SKM-1 (cell line): ENCODE data around the gene NCOA1.

ENCODE experiments used
- DNase-seq: peaks from one replicate; lab custom pipeline; 2025; ENCODE audit not compliant: unreplicated experiment; lab: John Stamatoyannopoulos, UW

NCOA1 gene

GRCh38 chr2:24731040-24731439 is 240.0 kb downstream of the NCOA1 start:
- no peak for DNase-seq

- DNase-seq, result no peak
These were observed 240.9 kb downstream of the NCOA1 start for GRCh38 chr2:24731923-24732322.

GRCh38 chr2:24734741-24735140 is 243.7 kb downstream of the NCOA1 start:
- DNase-seq, result no peak

- no peak for DNase-seq
These were observed 248.4 kb downstream of the NCOA1 start for GRCh38 chr2:24739354-24740025.

DNA sequence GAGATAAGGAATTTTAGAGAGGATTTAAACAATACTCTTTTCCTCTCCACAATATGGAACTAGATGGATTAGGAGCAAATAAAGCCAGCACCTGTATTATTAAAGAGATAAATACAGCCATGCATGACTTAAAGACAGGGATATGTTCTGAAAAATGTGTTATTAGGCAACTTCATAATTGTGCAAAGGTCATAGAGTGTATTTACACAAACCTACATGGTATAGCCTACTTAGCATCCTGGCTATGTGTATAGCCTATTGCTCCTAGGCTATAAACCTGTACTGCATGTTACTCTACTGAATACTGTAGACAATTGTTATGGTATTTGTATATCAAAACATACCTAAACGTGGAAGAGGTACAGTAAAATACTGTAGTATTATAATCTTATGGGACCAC is 249.1 kb downstream of the NCOA1 start:
- no peak for DNase-seq

GRCh38 chr2:24742730-24743129 is 251.7 kb downstream of the NCOA1 start:
- DNase-seq, result no peak

- DNase-seq, result no peak
These were observed 252.9 kb downstream of the NCOA1 start for GRCh38 chr2:24743924-24744323.

DNA sequence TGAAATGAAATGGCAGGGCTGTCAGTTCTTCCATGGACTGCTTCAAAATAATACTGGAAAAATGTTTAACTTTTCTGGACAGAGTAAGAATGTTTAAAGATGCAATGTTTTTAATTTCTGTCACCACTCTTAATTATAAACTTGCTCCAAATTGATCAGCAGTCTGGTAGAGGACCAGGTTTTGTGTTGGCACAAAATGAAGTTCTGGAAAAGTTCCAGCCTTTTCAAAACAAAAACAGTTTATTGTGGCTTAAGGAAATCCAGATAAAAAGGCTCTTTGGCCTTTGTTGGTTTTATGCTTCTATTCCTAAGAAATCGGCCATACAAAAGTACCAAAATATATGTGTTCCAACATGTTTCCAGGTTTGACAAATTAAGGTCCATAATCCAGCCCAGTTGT is 253.3 kb downstream of the NCOA1 start:
- no peak for DNase-seq

- DNase-seq, result no peak
These were observed 254.8 kb downstream of the NCOA1 start for GRCh38 chr2:24745825-24746224.

DNA sequence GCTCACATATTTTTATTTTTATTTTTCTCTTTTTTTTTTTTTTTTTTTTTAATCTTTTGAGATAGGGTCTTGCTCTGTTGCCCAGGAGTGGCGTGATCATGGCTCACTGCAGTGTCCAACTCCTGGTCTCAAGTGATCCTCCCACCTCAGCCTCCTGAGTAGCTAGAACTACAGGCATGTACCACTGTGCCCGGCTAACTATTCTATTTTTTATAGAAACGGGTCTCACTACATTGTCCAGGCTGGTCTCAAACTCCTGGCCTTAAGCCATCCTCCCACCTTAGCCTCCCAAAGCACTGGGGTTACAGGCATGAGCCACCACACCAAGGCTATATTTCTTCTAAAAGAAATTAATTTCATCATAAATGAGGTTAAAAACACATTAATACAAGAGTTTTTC is 256.2 kb downstream of the NCOA1 start:
- no peak for DNase-seq

DNA sequence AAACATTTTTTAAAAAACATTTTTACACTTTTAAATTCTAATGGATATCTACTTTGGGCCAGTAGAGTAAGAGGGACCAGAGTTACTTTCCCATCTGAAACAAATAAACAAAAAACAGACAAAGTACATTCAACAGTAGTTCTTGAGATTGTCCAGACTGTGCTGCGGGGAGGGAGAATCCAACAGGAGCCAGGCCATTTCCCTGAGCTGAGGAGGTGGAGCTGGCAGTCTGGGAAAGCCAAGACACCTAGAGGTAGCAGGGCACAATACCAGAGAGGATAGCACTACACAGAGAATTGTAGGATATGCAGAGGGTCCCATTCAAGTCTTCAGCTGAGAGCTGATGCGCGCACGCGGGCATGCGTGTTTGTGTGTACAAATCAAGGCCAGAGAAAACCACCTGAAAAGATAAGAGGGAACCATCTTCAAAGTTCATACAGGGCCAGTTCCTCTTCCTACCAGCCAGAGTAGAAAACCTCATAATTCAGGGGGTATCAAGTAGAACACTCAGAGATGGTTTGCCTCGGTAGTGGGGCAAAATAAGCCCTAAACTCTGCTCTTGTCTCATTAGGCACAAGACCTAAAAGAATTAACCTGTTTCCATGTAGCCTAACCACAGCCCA is 258.1 kb downstream of the NCOA1 start:
- DNase-seq, result no peak

GRCh38 chr2:24754985-24755705 is 264.1 kb downstream of the NCOA1 start:
- DNase-seq, result no peak

- no peak for DNase-seq
These were observed 265.7 kb downstream of the NCOA1 start for GRCh38 chr2:24756789-24757188.

- DNase-seq, result no peak
These were observed 270.8 kb downstream of the NCOA1 start for GRCh38 chr2:24761866-24762265.

- no peak for DNase-seq
These were observed 271.5 kb downstream of the NCOA1 start for GRCh38 chr2:24762518-24762917.

- DNase-seq, result no peak
These were observed 272.8 kb downstream of the NCOA1 start for GRCh38 chr2:24763843-24764242.

GRCh38 chr2:24766609-24767008 is 275.6 kb downstream of the NCOA1 start:
- no peak for DNase-seq

DNA sequence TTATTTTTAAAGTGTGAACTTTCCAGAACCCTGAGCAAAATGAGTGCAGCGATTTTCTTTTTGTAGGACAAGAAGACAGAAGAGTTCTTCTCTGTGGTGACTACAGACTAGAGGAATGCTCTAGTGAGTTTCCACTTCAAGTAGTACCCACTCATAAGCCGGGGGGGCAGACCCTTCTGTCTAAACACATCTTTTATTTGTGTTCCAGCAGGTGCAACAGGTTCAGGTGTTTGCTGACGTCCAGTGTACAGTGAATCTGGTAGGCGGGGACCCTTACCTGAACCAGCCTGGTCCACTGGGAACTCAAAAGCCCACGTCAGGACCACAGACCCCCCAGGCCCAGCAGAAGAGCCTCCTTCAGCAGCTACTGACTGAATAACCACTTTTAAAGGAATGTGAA is 277.0 kb downstream of the NCOA1 start:
- DNase-seq, result no peak

GRCh38 chr2:24768601-24769000 is 277.5 kb downstream of the NCOA1 start:
- DNase-seq, result no peak

- DNase-seq, result no peak
These were observed 280.0 kb downstream of the NCOA1 start for GRCh38 chr2:24771061-24771460.

DNA sequence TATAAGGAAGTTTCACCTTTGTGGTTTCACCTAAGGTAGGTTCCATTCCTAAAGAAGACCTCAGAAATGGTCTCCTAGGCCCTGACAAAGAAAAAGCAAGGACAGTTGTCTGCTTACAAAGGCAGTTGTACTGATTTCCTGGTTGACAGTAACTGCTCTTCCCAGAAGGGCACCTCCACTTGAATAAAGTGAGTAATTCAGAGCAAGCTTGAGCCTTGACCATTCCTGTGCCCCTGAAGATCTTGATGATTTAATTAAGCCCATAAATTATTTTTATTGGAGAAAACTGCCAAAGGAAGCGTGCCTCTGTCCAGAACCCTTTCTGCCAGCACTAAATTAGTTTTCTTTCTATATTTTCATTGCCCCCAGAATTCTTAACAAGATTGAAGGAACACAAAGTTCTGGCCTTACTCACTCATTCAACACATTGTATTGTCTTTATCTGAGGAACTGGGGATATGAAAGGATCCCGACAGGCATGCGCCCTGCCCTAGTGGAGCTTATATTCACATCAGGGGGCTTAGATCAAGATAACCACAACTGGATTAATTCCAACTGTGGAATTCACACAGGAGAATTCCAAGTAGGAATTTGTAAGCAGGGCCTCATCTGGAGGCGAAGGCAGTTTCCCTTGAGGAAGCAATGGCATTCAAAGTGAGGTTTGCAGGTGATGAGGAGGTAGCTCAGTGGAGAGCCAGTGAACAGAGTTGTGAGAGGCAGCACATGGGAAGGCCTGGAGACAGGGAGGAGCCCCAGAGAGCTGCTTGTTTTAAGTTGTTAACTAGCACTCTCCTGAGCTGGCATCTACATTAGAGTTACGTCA is 280.9 kb downstream of the NCOA1 start:
- DNase-seq, result no peak

- DNase-seq, result no peak
These were observed 283.3 kb downstream of the NCOA1 start for GRCh38 chr2:24774373-24774772.
